NCI-H1930 (cell line): Measurements from ENCODE around the gene AGAP5.

Experiments
- DNase-seq, 2 experiments: peaks; one replicate each; lab custom pipeline; 2025; lab: John Stamatoyannopoulos, UW

Gene AGAP5

GRCh38 chr10:73625884-73626752 is 71.8 kb downstream of the AGAP5 start:
- peak; percentile 90 to 93 for DNase-seq

- DNase-seq, result no peak
Measured at GRCh38 chr10:73625004-73625883, 72.7 kb downstream of the AGAP5 start.
